KG1 (cell line): ENCODE results near the gene IGFLR1.
A peak's percentile ranks its signal among the peaks of the same experiment; 100 is the strongest.
"Not testable (repeated sequence)": the region's sequence is repeated elsewhere in the genome, so short reads cannot be mapped to it uniquely, and the experiment has no call there.

Source experiments
- DNase-seq: peaks from one replicate; lab custom pipeline; 2025; lab: John Stamatoyannopoulos, UW

Gene IGFLR1

GRCh38 chr19:35777086-35777841 is 35.0 kb upstream of the IGFLR1 start:
- DNase-seq: no peak

DNA sequence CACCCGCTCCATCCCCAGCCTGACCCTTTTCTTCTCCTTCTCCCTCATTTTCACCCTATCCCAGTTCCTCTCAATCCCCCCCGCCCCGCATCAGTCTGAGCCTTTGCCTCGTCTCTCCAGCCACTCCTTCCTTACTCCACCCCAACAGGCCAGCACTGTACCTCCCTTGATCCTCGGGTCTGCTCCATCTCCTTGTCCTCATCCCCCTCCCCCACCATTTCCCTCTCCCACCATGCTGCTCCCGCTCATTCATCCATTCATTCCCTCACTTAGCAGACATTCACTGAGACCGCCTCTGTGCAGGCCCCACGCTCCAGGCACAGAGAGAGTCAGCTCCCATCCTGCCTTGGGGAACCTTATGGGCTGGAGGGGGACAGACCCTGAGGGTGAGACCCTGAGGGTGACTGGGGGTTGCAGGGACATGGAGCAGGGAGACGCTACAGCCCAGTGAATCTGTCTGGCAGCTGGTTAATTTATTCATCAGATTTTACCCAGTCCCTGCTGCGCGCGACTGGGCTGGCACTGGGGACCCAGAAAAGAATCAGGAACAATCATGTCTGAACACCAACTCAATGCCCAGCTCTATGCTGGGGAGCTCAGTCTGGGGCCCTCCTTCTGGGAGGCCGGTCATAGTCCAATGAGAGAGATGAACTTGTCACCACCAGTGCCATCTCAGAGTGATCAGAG is 34.0 kb upstream of the IGFLR1 start:
- no peak for DNase-seq

GRCh38 chr19:35775298-35776101 is 33.2 kb upstream of the IGFLR1 start, which contains the start of gene ARHGAP33:
TSS of gene ARHGAP33 (plus strand) at chr19:35775564. CDS start at chr19:35775659, 95 bp downstream.
- DNase-seq: peak; percentile 97

GRCh38 chr19:35775046-35775297 is 32.7 kb upstream of the IGFLR1 start:
- DNase-seq: no peak

GRCh38 chr19:35774274-35775045 is 32.2 kb upstream of the IGFLR1 start:
- DNase-seq: no peak

- no peak for DNase-seq
Observed at GRCh38 chr19:35773020-35773806, 31.0 kb upstream of the IGFLR1 start.

DNA sequence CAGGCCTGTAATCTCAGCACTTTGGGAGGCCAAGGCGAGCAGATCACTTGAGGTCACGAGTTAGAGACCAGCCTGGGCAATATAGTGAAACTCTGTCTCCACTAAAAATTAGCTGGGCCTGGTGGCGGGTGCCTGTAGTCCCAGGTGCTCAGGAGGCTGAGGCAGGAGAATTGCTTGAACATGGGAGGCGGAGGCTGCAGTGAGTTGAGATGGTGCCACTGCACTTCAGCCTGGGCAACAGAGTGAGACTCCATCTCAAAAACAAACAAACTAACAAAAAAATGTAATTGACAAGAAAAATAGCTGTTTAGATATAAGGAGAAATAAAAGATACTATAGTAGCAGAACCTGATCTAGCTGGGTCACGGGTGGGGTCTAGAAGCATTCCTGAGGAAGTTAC is 30.1 kb upstream of the IGFLR1 start:
- DNase-seq: not testable (repeated sequence)

DNA sequence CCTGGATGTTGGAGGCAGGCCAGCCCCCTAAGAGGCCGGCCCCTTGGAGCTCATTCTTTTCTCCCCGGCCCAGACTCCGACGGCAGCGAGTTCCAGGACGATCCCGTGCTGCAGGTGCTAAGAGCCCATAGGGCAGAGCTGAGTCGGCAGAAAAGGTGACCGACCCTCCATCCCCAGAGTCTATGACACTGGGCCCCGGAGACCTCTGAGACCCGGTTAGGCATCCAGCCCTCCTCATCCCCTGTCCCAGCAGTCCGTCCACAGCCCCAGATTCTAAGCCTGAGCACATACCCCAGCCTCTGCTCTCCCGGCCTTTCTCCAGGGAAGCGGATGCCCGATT is 25.8 kb upstream of the IGFLR1 start:
- DNase-seq: no peak

DNA sequence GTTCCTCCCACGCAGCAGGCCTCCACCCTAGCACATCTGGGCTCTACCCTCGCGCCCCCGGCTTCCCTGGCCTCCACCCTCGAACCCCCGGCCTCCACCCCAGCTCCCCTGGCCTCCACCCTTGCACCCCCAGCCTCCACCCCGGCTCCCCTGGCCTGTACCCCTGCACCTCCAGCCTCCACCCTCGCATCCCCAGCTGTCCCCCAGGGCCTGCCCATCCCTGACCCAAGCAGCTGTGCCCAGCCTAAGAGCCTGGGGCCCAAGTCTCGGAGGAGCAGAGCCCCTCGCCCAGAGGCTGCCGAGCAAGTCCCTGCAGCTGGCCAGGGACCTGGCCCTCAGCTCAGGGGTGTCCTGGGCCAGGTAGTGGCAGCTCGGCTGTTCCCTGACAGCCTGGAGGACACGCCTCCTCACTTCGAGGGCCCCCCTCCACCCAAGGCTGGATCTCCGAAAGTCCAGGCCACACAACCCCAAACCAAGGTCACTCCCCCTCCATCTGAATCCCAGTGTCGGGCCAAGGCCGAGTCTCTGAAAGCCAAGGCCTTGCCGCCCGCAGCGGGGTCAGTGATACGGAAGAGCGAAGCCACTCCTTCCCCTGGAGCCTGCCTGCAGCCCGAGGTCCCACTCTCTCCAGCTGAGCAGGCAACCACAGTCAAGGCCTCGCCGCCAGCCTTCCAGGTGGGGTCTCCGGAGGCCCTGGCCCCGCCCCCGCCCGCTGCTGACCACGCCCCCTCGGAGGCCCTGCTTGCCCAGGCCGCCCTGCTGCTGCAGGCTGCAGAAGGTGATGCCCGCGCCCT is 25.2 kb upstream of the IGFLR1 start:
- DNase-seq: no peak

DNA sequence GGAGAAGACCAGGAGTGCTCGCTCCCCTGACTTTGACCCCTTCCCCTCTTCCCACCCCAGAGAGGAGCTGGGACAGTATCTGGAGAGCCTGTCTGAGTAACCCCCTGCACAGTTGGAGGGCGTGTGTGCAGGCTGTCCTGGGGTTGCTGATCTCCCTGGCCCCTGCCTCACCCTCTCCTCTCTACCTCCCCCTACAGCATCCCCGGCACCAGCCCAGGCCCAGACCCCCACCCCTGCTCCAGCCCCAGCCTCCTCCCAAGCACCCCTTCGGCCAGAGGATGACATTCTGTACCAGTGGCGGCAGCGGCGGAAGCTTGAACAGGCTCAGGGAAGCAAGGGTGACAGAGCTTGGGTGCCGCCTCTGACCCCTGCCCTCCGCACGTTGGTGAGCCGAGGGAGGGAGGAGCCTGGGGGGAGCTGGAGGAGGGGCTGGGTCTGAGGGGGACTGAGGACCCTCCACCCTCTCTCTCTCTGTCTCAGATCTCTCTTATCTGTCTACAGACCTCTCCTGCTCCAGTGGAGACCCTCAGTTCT is 24.4 kb upstream of the IGFLR1 start:
- DNase-seq: no peak

- no peak for DNase-seq
Observed at GRCh38 chr19:35764432-35765315, 22.4 kb upstream of the IGFLR1 start.

DNA sequence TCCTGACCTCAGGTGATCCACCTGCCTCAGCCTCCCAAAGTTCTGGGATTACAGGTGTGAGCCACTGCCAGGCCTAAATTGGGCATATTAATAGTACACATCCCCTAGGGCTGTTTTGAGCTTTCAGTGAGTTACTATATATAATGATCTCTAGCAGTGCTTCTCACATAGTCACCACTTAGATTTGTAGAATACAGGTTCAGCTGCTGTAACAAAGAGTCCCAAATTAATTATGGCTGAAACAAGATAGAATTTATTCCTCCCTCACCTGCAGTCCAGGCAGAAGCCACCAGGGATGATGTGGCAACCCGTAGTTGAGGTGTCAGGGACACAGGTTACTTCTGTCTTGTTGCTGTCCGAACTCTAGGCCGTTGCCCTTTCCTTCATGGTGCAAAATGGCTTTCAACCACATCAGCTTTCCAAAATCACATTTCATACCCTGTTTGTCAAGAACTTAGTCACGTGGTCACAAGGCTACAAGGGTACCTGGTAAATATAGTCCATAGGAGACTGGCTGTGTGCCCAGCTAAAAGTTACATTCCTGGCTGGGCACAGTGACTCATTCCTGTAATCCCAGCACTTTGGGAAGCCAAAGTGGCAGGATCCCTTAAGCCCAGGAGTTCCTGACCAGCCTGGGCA is 18.6 kb upstream of the IGFLR1 start:
- DNase-seq: no peak

DNA sequence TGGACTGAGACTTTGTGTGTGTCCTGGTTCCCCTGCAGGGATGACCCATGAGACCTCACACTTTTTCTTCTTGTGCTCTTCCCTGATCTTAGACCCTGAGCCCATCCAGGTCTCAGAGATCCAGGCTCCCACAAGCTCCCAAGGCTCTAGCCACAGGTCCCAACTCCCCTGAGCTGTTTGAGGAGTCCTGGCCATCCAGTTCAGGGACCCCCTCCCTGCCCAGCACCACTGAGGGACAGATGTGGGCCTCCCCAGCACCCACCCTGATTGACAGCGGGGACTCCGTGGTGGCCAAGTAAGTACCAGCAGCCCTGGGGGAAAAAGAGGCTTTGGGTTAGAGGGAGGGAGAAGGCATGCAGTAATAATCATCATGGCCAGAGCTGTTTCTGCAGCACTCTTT is 17.4 kb upstream of the IGFLR1 start:
- DNase-seq: no peak

DNA sequence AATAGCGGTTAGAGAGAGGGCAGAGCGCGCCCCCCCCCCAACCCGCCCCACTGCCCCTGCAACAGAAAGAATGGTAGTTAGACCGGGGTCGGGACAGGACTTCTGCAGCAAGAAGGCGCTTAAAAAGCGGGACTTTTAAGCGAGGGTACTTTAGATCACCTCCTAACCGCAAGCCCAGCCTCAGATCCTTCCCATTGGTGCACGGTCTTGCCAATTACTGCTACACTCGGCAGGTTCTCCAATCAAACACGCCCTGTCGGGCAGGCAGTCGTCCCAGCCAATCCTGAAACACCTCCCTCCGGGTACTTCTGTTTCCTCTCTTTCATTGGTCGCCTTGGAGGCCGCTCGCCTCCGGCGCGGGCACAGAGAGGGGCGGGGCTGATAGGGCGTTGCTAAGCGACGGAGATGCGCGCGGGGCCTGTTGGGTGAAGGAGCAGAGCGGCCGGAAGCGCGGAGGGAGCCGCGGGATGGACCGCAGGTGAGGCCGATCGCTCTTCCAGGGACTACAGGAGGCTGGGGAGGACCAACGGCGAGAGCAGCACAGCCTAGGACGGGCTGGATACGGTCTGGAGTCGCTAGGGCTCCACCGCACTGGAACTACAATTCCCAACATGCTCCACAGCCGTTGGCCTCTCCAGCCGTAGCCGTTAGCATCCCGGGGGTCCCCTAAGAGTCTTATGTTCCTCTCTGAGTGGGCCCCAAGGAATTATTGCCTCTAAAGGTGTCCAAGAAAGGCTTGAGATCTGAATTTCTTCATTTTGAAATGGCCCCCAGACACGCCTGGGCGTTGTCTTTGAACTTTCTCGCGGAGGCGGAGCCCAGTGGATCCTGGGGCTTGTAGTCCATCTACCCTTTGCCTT is 15.7 kb upstream of the IGFLR1 start, which contains the start of gene PROSER3:
PROSER3 (plus strand) TSS at position 428 of the 860 bp plus-strand sequence; CDS start at position 468, 40 bp downstream.
- DNase-seq: peak; percentile 93

- DNase-seq: no peak
Observed at GRCh38 chr19:35757231-35757748, 15.0 kb upstream of the IGFLR1 start.

GRCh38 chr19:35756377-35757230 is 14.4 kb upstream of the IGFLR1 start, which contains the start of gene HSPB6:
TSS of gene HSPB6 (minus strand) at chr19:35757029. CDS start at chr19:35757008, 21 bp downstream.
- DNase-seq: no peak
